Head of caudate nucleus (tissue), 42 donors: ENCODE measurements around the gene ABI3.
A peak's percentile ranks its signal among the peaks of the same experiment; 100 is the strongest.
"Not testable (repeated sequence)": the region's sequence is repeated elsewhere in the genome, so short reads cannot be mapped to it uniquely, and the experiment has no call there.

ENCODE experiments used
- DNase-seq, 42 donors: peaks; one replicate each; pipeline versions ENCODE4 v3.0.0 to v3.0.0-alpha.2; 2020 to 2021; ENCODE audit warnings: mixed read lengths in 7 of 42
- intact Hi-C: fragments of 100-400 bp; cut with DNase I; formaldehyde crosslinking; loops from one replicate; pipeline ENCODE4 v1.15.0; 2022

The ABI3 gene, protein sequence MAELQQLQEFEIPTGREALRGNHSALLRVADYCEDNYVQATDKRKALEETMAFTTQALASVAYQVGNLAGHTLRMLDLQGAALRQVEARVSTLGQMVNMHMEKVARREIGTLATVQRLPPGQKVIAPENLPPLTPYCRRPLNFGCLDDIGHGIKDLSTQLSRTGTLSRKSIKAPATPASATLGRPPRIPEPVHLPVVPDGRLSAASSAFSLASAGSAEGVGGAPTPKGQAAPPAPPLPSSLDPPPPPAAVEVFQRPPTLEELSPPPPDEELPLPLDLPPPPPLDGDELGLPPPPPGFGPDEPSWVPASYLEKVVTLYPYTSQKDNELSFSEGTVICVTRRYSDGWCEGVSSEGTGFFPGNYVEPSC

DNA sequence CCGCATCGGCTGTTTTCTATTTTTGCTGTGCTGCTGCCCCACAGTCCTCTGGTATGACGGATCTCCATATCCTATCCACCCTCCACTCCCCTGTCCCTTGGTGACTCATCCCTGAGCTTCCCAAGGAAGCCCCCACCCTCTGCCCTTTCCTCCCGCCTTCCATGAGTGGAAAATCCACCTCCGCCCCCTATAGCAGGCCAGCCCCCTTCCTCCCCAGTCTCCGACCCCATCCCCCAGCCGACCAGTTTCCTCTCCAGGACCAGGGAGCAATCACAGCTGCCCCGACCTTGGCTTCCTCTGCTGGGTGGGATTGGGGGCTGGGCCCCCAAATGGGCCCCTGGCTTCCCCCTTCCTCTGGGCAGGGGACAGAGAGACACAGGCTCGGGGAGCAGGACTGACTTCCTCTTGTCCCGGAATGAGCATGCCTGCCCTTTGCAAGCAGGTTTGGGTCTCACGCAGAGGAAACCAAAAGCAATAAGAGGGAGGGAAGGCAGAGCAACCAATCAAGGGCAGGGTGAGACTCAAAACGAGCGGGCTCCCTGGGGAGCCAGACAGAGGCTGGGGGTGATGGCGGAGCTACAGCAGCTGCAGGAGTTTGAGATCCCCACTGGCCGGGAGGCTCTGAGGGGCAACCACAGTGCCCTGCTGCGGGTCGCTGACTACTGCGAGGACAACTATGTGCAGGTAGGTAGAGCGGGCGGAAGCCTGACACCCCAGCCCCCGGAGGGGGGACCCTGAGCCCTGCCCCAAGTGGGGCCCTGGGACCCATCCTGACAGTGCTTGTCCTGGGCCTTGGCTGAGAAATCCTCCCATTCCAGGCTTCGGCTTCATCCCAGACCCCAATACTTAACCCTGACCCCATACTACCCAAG lies at the start of gene ABI3, which contains the start of gene GNGT2:
Gene ABI3, plus strand, starts transcription at position 550 of the 872 bp plus-strand sequence. Its CDS starts 18 bp downstream, at position 568.
Gene GNGT2, minus strand, starts transcription at position 417 of the 872 bp plus-strand sequence. CDS start 3,152 bp downstream, outside the sequence.
- intact Hi-C loops, result no loop called here
- peak in 24 of 42 donors; percentile 13 to 62 (median 42) for DNase-seq

DNA sequence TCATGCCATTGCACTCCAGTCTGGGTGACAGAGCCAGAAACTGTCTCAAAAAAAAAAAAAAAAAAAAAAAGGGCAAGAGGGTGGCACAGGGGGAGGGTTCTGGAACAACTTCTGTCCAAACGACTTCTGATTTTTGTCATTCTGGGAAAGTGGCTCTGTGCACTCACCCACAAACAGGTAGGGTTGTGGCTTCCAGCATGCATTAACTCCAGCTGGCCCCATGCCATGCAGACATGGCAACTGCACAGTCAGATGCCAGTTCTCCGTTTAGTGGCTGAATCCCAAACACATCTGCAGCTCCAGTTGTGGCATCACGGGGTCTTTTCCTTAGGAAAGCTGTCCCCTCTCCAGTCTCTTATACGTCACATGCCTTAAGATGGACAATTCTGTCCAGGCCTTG lies 47.6 kb upstream of the ABI3 start:
- no peak for DNase-seq
- intact Hi-C loops, result no loop called here

DNA sequence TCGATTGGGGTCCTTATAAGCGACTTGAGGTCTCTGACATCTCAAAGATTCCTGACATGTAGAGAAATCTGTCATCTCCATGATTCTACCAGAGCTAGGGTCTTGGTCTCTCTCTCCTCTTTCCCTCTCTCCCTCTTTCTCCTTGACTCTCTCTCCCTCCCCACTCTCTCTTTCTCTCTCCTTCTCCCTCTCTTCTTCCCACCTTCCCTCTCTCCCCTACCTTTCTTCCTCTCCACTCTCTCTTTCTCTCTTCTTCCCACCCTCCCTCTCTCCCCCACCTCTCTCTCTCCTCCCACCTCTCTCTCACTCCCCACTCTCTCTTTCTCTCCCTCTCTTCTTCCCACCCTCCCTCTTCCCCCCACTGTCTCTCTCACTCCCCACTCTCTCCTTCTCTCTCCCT lies 45.4 kb upstream of the ABI3 start:
- intact Hi-C loops, result no loop called here

DNA sequence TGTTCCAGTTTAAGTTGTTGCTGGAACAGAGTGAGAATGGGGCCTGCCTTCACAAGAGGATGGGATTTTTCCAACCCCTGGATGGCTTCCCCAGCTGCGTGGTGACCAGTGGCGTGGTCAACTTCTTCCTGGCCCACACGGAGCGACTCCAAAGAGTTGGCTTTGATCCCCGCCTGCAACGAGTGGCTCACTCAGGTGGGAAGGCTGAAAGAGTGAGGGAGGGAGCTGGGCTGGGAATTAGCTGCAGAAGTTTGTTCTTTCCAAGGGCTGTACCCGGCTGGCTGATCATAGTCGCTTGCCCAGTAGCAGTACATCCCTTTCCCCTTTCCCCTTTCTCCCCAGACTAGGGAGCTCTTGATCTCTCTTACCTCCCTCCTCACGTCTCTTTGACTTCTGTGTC lies 41.8 kb upstream of the ABI3 start:
- intact Hi-C loops, result no loop called here
- no peak for DNase-seq

More for the DNA sequence above, 45.4 kb upstream of the ABI3 start:
- no peak for DNase-seq

DNA sequence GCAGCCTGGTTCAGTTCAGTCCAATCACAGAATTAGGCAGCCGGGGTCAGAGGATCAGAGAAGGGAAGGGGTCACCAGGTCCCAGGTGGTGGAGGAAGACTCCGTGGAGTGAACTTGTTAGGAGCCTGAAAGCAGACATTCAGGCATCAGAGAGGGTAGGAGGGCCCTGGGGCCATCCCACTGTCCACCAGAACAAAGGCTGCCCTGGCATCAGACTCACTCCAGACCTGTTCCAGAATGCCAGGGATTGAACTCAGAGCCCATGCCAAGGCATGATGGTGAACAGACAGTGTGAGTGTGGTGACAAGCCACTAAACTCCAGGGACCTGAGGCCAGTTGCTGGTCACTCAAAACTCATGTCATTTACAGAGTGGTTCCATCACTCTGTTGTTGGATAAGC lies 40.3 kb upstream of the ABI3 start:
- no peak for DNase-seq
- intact Hi-C loops, result loop anchor here (10.0 kb wide), 1 partner anchor 55 kb away; no protein-coding TSS in a partner anchor

DNA sequence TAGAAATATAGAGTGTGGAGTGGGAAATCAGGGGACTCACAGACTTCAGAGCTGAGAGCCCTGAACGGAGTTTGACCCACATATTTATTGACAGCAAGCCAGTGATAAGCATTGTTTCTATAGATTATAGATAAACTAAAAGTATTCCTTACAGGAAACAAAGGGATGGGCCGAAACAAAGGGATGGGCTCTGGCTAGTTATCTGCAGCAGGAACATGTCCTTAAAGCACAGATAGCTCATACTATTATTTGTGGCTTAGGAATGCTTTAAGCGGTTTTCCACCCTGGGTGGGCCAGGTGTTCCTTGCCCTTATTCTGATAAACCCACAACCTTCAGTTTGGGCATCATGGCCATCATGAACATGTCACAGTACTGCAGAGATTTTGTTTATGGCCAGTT lies 39.8 kb upstream of the ABI3 start:
- intact Hi-C loops, result loop anchor here (10.0 kb wide), 1 partner anchor 54 kb away; no protein-coding TSS in a partner anchor
- DNase-seq, result not testable (repeated sequence)

DNA sequence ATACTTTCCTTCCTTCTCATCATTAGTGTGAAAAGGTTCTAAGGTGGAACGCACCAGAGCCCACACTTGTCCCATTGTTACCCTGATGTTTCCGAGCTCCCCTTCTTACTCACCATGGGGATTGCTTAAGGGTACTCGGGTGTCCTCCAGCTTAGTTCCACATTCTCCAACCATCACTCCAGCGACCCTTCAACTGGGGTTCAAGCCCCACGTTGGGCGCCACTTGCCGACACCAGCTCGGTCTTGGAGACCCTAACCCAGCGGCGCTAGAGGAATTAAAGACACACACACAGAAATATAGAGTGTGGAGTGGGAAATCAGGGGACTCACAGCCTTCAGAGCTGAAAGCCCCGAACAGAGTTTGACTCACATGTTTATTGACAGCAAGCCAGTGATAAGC lies 34.5 kb upstream of the ABI3 start:
- not testable (repeated sequence) for DNase-seq
- intact Hi-C loops, result loop anchor here (10.0 kb wide), 1 partner anchor 49 kb away; no protein-coding TSS in a partner anchor

DNA sequence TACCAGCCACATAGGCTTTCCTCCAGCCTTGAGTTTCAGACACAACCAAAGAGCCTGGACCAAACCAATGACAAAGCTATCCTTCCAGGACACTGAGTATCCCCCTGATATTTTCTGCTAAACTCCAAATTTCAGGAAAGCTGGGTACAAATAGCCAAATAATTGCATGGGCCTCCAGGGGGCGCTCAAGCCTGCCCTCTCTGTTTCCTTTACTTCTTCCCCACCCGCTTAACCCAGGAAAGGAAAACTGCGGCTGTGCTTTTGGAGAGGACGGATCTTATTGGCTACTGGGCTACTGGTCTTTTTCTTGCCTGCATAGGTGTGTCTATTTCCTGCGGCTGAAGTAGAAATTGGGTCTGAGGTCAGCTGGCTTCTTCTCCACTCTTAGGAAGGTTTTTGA lies 30.2 kb upstream of the ABI3 start:
- intact Hi-C loops, result no loop called here
- DNase-seq, result peak; percentile 12 to 85 (median 65)

DNA sequence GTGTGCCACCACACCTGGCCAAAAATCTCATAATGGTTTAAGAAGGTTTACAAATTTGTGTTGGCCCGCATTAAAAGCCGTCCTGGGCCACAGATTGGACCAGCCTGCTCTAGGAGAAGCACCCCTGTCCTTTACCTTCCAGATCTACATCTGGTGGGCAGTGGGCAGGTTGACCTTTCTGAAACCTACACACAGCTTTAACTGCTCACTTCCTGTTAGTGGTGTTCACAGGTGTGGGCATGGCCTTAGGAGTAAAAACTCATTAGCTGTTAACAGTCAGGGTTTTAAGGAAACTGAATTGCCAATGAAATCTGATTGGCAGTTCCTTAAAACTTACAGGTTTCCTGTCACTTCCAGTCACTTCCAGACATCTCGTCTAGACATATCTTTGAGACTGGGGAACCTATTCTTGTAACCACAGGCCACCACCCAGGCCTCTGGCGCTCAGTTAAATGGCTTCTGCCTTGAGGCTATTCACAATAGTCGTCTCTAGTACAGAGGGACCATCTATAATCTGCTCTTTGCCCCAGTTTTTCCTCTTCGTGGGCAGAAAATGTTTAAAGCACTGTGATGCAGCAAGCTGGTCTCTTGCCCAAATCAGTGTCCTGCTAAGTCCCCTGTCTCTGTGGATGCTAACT lies 29.4 kb upstream of the ABI3 start:
- intact Hi-C loops, result no loop called here

DNA sequence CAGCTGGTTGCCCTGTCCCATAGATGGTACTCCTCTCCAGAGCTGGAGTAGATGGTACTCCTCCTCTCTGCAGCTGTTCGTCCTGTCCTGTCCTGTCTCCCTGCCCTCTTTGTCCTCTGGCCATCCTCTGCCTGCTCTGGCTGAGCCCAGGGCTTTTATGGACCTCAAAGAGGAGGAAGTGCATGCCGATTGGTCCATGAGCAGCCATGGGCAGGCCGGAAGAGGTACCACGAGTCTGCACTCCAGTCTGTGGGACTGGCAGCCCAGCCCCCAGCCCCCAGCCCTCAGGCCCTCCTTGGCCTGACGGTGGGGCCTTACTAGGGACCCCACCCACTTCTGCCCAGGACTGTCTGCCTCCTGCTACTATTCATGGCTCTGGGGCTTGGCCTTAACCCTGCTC lies 27.2 kb upstream of the ABI3 start:
- no peak for DNase-seq
- intact Hi-C loops, result no loop called here

More for the DNA sequence above, 29.4 kb upstream of the ABI3 start:
- DNase-seq, result no peak

DNA sequence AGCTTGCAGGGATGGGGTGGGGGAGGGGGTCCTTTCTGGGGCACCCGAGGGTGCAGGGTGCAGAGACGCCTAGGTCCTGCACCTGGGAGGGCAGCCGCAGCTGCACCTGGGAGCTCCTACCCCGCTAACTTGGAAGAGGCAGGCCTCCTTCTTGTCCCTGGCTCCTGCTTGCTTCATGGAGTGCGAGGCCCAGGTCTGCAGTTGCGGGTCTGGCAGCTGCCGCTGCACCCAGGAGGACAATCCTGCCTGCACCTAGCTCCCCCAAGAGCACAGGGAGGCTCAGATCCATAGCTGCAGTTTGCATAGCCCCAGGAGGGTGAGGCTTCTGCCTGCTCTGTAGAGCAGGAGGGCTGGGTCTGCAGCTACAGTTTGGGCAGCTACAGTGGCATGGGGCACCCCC lies 26.7 kb upstream of the ABI3 start:
- no peak for DNase-seq
- intact Hi-C loops, result no loop called here

DNA sequence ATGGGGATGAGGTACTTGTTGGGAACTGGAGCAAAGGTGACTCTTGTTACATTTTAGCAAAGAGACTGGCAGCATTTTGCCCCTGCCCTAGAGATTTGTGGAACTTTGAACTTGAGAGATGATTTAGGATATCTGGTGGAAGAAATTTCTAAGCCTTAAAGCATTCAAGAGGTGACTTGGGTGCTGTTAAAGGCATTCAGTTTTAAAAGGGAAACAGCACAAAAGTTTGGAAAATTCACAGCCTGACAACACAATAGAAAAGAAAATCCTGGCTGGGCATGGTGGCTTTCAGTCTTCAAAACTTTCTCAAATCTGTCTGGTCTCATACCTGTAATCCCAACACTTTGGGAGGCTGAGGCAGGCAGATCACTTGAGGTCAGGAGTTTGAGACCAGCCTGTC lies 26.0 kb upstream of the ABI3 start:
- intact Hi-C loops, DNase-seq: not testable (repeated sequence)

DNA sequence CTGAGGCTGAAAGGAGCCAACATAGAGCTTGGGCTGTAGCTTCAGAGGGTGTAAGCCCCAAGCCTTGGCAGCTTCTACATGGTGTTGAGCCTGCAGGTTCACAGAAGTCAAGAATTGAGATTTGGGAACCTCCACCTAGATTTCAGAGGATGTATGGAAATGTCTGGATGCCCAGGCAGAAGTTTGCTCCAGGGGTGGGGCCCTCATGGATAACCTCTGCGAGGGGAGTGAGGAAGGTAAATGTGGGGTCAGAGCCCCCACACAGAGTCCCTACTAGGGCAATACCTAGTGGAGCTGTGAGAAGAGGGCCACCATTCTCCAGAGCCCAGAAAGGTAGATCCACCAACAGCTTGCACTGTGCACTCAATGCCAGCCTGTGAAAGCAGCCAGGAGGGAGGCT lies 25.1 kb upstream of the ABI3 start:
- DNase-seq, intact Hi-C loops: not testable (repeated sequence)

DNA sequence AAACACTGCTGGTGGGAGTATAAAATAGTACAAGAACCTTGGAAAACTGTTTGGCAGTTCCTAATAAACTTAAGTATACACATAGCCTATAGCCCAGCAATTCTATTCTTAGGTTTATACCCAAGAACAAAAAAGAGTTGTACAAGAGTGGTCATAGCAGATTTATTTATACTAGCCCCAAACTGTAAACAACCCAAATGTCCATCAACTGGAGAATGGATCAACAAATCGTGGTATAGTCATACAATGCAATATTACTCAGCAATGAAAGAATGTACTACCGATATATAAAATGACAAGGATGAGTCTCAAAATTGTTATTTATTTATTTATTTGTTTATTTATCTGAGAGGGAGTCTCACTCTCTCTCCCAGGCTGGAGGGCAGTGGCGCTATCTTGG lies 23.2 kb upstream of the ABI3 start:
- intact Hi-C loops, result no loop called here
- no peak for DNase-seq

DNA sequence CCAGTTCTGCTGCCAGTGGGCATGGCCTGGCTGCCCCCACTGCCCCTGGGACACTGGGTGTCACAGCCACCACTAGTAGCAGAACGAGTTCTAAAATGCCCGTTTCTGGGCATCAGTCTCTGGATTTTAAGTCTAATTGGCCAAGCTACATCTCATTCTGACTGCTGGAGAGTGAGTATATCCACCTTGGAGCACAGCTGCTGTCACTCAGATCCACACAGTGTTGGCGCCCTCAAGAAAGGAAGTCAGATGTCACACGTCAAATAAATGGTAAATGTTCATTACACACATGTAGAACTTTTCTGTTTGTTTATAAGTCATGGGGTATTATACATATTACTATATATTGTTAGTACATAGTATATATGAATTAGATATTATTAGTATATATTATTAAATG lies 19.6 kb upstream of the ABI3 start:
- no peak for DNase-seq
- intact Hi-C loops, result loop anchor here (5.0 kb wide), 1 partner anchor 36 kb away; no protein-coding TSS in a partner anchor

DNA sequence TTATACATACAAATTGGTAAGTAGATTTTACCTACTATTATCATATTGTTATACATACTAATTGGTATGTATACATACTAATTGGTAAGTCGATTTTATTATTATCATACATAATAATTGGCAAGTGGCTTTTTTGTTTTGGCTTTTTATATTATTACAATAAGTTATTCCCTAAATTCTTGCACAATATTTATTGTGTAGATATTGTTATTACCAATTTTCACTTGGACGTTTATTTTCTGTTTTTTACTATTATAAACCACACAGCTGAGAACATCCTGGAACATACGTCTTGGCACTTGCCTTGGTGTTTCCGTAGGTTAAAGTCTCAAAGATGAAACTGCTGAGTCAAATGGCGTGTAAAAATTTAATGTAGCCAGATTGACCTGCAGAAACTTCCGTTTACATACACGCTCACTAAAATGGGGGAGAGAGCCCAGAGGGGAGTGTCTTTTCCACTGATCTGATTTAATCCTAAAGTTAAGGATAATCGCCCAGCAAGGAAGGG lies 19.0 kb upstream of the ABI3 start:
- no peak for DNase-seq
- intact Hi-C loops, result loop anchor here (5.0 kb wide), 1 partner anchor 36 kb away; no protein-coding TSS in a partner anchor

DNA sequence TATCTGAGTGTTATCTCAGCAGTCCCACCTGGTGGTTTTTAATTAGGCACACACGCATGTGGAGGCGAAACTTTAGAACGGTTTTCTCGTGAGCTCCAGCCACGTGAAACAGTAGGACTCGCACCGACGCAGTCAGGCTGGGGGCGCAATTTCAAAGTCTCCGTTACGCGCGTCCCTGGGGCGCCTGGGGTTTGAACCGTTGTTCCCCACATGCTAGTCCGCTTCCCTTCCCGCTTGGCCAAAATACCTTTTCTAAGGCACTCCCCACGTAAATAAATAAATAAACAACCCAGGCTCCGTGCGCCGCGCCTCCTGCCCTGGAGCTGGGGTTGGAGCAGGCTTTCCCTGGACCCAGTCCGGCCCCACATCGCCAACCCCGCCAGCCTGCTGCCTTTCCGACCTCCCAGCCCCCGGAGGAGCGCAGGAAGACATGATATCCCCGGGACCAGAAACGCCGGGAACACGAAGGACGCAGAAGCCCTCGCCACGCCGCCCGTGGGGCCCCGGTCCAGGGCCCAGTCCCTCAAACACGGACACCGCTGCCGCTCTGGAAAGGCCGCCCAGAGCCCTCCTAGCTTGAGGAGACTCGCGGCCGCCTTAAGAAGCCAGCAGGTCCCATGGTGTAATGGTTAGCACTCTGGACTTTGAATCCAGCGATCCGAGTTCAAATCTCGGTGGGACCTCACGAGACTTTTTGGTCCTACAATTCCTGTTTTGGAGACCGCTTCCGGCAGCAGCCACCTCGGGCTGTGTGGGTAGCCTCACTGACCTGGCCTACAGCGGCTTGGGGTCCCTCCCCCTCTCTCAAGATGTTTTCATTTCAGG lies 18.4 kb upstream of the ABI3 start:
- DNase-seq, result peak; percentile 85 to 97 (median 92)
- intact Hi-C loops, result loop anchor here (5.0 kb wide), 1 partner anchor 35 kb away; no protein-coding TSS in a partner anchor
